Fibroblast of pulmonary artery (primary cell): ENCODE data around the gene CDHR1.

Source experiments
- DNase-seq: peaks from one replicate; pipeline ENCODE4 v3.0.0-alpha.2; 2010; ENCODE audit warnings: low read depth
- H3K4me3 ChIP-seq: replicated peaks from 2 replicates; pipeline ENCODE4 v1.5.1; 2011; ENCODE audit warnings: low read depth, mild to moderate bottlenecking, control low read depth, low read length, moderate library complexity
- CTCF ChIP-seq: IDR thresholded peaks from 2 replicates; pipeline ENCODE4 v1.5.1; 2011; ENCODE audit warnings: mild to moderate bottlenecking, control low read depth, low read length, inconsistent platforms; ENCODE audit errors: missing control alignments

CDHR1 gene

GRCh38 chr10:84205853-84206525 lies 11.7 kb downstream of the CDHR1 start:
- TF ChIP-seq CTCF = no peak
- no peak overlapping the region for H3K4me3 ChIP-seq
- DNase-seq = no peak

GRCh38 chr10:84208023-84208422 lies 13.7 kb downstream of the CDHR1 start:
- no peak for DNase-seq
- no peak overlapping the region for H3K4me3 ChIP-seq
- no peak for TF ChIP-seq CTCF

GRCh38 chr10:84211566-84211965 lies 17.2 kb downstream of the CDHR1 start:
- DNase-seq = no peak
- H3K4me3 ChIP-seq = no peak overlapping the region
- no peak for TF ChIP-seq CTCF

GRCh38 chr10:84212014-84212413 lies 17.7 kb downstream of the CDHR1 start:
- no peak for TF ChIP-seq CTCF
- no peak for DNase-seq
- no peak overlapping the region for H3K4me3 ChIP-seq

- no peak for TF ChIP-seq CTCF
- no peak for DNase-seq
- no peak overlapping the region for H3K4me3 ChIP-seq
Measured at GRCh38 chr10:84213076-84213475, 18.7 kb downstream of the CDHR1 start.

GRCh38 chr10:84214046-84214572 lies 19.8 kb downstream of the CDHR1 start:
- no peak for DNase-seq
- H3K4me3 ChIP-seq = no peak overlapping the region
- no peak for TF ChIP-seq CTCF
